NCI-H1092 treated with DMSO at 0.1 percent for 48 hours (cell line): ENCODE data around the gene AGPAT4.
"Not testable (repeated sequence)": the region's sequence is repeated elsewhere in the genome, so short reads cannot be mapped to it uniquely, and the experiment has no call there.

Experiments used
- DNase-seq: peaks from one replicate; lab custom pipeline; 2025; lab: John Stamatoyannopoulos, UW

The AGPAT4 gene

DNA sequence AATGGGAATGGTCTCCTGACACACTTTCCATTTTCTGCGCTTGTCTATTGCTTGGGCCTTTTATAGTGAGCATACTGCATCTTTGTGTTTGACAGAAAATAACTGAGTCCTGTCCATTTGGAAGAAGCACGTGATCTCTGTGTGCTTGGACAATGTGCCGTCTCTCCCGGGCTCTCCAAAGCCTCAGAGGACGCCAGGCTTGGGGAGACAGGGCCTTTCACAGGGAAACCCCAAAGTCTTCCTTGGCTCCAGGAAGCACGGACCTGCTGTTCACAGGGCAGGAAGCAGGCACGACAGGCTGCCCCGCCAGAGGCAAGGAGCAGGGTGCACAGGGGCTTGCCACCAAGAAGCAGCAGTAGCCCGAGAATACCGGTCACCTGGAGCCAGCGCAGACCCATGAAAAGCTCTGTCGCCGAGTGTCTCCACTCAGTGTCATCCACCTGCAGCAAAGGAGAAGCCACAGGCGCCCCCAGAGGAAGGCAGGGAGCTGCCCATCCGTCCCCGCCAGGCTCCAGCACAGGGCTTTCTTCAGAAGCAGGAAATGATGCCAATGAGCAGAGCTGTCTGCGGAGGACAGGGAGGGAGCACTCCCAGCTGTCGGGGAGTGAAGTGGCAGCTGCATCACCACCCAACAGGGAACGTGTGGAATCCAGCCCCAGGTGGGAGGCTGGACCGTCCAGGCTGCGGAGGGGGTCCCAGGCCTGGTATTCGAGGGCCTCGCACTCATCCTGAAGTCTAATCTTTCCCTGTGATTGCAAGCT lies 135.1 kb downstream of the AGPAT4 start:
- DNase-seq = no peak

DNA sequence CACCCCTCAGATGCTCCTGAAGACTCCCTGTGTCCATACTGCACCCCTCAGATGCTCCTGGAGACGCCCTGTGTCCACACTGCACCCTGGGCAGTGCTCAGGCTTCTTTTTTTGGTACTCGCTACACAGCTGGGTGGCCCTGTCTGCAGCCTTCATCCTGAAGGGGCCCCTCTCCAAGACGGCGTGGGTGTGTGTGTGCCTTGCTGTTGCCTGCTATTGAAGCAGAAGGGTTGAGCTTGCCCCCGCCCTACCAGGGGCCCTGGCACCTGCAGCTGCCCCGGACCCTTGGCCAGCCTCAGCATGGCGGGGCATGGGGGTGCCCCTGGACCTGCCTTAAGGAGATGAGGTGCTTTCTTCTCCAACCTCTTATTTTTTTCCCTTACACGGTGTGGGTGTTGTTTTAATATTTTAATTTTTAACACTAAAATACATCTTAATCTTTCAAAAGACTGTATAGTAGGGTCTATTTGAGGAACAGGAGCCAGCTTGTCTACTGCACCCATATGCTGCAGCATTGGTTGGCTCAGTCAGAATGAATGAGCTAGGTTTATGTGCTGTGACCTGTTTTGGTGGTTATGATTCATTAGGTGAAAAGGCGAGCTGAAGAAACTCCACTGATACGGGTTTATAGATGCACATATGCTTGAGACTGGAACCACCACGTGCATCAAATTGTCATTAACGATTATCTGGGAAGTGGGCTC lies 135.9 kb downstream of the AGPAT4 start:
- no peak for DNase-seq

DNA sequence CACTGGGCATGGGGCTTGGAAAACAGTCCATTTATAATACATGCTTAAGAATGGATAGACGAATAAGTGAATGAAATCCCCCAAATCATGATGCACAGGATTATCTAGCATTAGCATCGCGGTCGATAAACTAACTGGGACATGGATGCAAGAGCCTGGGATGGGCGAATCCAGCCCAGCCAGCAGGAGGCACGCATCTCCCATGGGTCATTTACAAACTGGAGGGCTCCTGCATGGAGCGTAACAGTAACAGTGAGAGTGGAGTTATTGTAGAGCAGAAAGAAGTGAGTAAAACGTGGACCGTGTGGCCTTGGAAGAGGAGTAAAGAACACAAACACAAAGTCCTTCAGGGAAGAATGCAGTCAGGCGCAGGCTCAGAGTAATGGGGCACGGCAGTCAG lies 136.5 kb downstream of the AGPAT4 start:
- no peak for DNase-seq

DNA sequence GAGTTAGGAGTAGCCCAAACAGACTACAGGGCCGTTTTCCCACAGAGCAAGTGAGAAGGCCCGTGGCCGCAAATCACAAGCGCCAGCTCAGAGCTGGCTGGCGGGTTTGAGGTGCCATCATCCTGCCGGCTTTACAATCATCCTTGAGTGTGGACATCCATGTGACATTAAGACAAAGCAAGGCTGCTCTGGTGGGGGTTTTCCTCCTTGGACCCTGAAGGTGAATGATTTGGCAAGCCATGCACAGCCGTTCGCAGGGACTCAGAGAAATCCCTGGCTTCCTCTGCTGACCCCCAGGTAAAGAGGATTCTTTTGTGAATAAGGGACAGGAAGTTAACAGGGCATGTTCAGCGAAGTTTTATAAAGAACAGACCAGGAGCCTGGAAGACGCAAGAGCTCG lies 137.2 kb downstream of the AGPAT4 start:
- DNase-seq = no peak

DNA sequence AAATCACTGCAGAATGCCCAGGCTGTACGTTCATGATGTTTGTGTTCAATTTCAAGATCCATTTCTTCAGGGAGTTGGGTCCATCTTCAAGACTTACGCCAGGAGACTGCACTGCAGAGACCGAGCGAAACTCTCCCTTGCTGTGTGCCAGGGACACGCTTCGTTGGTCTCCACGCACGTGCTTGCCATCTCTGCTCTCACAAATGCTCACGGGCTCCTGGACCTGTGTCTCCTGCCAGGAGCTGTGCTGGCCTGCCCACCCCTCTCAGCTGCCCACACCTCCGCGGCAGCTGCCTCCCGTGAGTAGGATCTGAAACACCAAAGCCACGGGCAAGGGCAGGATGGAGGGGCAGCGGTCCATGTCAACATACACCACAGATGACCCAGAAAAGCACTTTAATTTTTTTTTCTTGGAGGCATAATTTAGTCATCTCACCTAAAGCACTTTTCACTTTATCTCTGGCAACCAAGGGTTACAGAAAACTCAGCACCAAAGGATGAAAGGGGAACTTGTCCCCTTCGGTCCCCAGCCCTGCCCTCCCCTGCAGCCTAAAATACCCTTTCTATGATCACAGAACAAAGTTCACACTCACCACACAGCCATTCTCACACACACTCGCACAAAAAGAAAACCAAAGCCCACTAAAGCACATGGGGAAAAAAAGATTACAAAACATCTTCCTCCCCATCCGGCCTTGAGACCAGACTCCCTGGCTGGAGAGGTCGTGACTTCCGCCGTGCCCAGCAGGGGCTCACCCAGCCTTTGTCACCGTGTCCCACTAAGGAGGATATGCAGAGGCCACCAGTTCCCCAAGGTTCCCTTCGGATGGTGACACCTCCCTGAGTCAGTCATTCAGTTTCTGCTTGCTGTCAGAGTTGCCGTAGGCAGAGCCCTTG lies 137.9 kb downstream of the AGPAT4 start:
- no peak for DNase-seq

DNA sequence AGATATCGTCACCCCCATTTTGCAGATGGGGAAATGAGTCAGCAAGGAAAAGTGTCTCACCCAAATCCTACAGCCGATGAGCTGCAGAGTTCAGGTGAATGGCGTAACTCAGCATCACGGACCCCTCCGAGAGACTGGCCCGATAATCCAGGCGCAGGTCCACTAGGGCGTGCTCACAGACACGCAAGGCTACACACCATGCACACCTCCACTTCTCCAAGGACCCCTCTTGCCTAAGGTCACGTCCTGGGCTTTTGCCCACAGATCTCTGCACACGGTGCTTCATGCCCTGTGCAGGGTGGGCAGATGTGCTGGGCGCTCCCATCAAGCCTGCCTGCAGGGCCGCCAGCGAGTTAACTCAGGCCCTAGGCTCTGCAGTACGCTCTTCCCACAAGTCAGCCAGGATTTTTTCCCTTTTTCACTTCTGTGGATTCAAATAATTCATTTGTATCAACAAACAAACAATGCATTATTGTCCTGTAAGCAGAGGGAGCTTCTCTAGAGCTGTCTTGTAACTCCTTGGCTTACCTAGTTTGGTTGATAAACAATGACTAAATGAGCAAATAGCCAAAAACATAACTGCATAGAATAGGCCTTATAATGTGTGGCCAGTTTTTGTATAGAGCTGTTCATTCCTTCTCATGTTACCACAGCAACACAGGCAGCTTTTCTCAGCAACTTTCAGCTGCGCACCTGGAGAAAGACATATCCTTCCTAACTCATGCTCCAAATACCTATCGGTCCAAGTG lies 139.1 kb downstream of the AGPAT4 start:
- no peak for DNase-seq

DNA sequence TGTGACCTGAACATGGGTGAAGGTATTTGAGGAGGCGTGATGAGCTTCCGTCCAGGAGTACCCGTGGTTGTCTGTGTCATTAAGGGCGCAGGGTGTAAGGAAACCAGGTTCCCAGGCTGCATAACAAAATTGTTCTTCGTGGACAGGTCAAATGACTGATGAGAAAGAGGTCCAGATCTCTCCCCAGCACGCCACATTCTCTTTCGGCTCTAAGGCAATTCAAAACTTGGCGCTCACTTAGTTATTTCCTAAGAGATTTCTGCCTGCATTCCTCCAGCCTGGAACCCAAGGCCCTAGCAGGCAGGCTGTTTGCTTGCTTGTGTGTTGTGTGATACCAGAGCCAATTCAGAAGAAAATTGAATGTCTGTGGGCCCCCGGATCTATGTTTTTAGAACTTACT lies 139.9 kb downstream of the AGPAT4 start:
- DNase-seq = no peak

DNA sequence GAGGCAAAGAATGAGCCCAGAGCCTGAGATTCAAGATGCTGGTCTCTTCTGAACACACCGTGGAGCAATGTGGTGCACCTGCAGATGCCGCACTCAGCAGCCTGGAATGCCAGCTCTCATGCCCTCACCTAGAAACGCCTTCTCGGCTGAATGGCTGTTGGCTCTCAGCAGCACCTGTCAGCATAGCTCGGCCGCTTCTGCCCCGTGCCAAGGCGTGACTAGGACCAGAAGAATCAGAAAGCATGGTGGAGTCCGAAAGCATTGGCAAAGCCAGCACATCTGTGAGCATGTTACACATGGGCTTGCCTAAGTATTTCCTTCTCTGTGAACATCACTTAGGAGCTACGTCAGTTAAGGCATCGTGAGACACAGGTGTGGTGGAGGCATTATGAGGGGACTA lies 141.5 kb downstream of the AGPAT4 start:
- DNase-seq = no peak

DNA sequence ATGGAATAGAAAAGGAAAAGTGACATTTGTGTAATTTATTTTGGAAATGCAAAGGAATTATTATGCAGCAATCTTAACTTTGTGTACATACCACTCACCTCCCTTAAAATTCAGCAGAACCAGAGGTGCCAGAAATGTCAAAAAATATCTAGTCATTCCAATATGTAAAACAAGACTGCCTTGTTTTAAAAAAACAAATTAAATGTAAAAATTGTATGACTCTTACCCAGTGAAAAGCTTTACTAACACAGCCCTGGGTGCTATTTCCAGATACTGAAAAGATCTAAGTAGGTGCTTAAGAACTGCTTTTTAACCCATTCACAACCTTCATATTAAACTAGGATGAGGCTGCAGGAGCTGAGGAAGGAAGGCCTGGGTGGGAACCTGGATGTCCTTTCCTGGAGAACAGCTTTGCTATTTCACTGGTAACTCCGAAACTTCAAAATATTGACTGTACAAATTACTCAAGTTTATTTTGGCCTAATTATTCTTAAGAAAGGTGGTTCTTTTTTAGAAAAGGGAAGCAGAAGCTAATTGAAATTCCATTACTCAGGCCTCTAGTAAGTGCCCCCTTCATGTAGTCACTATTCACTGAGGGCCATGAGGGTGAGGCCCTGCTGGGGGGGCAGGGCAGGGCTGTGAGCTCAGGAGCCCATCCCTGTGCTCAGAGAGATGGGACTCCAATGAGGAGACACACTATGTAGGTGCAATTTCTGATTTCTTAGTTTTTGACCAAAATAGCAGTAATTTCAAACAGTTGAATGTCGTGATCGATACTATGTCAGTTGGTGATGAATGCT lies 142.7 kb downstream of the AGPAT4 start:
- DNase-seq = no peak

DNA sequence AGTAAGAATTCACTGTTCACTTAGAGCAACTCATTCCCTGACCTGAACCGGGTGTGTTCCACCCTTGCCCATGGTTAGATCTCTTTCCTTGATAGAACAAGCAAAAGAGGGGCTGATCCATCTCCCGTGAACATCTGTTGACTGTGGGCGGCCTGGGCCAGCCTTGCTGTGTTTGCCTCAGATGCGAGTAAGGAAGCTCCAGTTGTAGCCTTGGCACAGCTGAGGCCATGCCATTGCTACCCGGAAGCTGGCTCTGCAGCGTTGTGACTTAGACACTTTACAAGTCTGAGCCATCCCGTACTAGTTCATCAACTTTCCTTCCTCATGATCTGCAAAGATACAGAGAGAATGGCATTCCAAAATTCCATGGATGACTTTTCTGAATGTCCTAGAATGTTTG lies 143.3 kb downstream of the AGPAT4 start:
- DNase-seq = no peak

DNA sequence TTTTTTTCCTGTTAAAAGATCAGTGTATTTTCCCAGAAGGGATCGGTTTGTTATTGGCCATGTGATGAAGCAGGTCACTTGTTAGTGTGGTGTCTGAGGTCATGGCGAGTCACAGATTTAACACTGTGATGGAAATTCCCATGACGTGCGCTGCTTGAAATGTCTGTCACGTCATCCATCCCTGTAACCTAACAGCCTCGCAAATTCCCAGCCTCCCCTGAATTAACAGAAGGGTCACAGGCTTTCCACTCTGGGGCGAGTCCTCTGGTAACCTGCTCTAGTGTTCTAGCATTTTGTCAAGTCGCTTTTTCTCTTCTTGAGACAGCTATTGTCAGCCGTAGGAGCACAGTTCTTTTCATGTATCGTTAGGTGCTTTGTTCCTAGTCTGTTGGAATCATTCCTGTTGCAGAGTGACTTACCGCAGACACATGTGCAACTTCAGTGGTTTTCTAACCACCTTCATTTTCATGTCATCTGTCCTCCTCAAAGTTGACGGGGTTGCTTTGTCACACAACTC lies 145.1 kb downstream of the AGPAT4 start:
- no peak for DNase-seq

DNA sequence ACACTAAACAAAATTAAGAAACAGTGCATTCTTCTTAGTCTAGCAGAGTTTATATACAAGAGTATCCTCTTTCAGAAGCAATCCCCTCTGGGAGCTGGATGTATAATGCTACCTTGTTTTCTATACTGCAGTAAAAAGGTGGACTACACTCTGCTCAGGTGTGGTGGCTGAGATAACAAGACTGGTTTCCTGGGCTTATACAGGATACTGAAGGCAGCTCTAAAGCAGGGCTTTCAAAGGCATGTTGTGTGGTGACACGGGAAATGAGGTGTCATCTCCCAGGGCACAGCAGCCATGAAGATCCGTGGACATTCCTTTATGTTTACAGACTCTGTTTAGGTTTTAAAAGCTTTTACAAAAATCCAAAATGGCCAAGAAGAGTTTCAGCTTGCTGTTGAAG lies 145.6 kb downstream of the AGPAT4 start:
- no peak for DNase-seq

DNA sequence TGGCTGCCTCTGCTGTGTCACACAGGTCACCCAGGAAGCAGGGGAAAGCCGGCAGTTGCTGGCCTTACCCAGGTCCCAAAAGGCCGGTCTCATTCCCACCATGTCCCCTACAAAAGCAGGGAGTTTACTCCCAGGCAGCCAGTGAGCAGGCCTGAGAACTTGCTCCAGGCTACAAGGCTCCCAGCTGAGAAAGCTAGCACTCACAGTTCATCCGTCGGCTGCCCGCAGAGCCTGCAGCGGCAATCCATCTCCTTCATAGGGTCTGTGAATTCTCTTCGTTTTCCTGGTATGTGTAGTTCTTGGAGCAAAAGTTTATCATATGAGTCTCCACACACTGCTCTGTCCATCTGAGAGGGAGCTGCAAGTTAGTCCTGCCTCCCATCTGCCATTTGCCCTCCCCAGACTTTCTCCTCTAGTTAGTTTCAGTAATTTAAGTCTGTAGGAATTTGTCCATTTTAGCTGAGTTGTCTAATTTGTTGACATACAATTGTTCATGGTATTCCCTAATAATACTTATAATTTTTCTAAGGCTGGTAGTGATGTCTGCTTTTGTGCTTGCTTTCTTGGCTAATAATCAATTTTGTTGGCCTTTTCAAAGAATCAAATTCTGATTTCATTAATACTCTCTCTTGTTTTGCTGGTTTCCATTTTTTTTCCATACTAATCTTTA lies 146.7 kb downstream of the AGPAT4 start:
- no peak for DNase-seq

DNA sequence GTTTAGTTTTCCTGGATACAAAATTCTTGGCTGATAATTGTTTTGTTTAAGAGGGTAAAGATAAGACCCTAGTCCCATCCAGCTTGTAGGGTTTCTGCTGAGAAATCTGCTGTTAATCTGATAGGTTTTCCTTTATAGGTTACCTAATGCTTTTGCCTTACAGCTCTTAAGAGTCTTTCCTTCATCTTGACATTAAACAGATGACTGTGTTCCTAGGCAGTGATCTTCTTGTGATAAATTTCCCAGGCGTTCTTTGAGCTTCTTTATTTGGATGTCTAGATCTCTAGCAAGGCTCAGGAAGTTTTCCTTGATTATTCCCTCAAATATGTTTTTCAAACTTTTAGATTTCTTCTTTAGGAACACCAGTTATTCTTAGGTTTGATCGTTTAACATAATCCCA lies 148.3 kb downstream of the AGPAT4 start:
- DNase-seq = no peak

DNA sequence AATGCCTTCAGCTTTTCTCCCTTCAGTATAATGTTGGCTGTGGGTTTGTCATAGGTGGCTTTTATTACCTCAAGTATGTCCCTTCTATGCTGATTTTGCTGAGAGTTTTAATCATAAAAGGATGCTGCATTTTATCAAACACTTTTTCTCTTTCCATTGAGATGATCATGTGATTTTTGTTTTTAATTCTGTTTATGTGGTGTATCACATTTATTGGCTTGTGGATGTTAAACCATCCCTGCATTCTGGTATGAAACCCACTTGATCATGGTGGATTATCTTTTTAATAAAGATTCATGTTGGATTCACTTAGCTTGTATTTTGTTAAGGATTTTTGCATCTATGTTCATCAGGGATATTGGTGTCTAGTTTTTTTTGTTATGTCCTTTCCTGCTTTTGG lies 150.5 kb downstream of the AGPAT4 start:
- DNase-seq = not testable (repeated sequence)

DNA sequence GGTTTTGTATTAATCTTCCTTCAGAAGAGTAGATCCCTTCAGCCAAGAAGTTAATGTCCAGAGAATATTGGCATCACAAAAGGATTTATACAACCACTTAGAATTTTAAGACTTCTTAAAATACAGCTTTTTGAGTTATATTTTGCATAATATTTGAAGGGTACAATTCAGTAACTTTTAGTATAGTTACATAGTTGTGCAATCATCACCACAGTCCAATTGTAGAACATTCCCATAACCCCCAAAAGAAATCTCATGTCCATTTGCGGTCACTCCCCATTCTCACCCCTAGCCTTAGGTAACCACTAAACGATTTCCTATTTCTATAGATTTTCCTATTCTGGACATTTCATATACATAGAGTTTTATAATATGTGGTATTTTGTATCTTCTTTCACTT lies 155.9 kb downstream of the AGPAT4 start:
- DNase-seq = no peak

DNA sequence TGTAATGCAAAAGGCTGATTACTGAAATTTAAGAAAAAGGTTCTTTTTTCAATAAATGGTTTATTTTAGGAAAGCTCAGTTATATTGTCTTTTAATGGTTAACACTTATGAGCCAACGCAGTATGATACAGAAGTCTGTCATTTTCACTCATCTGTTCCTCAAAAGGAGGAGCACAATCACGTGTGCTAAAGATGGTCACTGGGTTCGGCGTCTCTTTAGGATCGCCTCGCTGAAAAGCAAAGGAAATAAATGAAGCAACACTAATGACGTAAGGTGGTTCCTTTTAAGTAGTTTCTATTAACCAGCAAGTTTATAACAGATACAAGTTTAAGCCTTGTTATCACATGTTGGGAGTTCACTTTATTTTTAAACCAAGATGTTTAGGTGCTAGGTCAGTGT lies 156.6 kb downstream of the AGPAT4 start:
- DNase-seq = no peak

DNA sequence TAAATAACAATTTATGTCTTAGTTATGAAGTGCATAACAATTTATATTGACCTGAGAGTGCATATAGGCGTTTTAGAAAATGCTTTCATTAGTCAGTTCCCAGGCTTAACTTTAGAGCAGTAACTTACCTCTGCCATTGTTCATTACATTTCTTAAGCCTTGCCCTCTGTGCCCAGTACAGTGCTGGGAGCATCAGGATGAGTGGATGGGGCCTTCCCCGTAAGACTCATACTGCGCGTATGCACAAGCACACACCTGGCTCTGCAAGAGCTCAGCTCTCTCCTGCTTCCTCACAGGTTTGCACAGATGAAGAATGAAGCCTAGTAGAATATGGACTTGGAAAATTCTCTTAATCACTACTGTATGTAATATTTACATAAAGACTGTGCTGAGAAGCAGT lies 157.3 kb downstream of the AGPAT4 start:
- DNase-seq = no peak

DNA sequence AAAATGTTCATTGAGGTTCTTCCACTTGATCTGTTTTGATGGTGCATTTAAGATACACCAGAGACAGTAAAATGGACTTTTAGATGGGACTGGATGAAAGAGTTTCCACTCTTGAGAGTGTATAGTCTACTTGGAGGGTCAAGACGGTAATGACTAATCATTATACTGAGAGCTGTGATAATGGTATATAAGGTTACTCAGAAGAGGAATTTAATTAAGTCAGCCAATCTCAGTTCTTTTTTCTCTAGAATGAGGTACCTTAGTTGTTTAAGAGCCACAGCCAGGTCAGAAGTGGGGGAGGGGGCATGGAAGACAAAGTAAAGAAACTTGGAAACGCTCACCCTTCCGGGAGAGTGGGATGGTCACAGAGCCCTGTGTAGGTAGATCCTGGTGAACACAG lies 158.4 kb downstream of the AGPAT4 start:
- no peak for DNase-seq

DNA sequence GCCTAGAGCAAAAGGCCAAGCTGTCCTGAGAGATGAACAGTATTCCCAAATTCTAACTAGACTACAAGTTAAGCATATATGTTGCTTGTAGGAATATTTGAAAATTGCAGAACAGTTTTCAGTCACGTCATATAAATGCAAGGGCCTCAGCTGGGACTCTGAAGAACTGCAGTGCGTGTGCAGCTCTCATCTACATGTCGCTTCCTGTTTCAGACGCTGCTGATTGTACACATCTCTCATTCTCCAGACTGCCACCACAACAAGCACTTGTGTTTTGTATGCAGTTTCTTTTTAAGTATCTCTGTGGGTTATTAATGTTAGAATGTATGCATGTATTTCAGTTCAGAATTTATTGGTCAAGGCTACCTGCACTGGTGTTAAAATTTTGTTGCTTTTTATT lies 162.6 kb downstream of the AGPAT4 start:
- DNase-seq = no peak
